HepG2 (cell line): ENCODE measurements around the gene SLC7A11. TPM values are rescaled to one million over a fixed set of nuclear protein-coding genes. Genes with fewer than 3 reads are reported as not detected.
A peak's percentile ranks its signal among the peaks of the same experiment; 100 is the strongest.

Experiments used
- ATAC-seq: fragments of 200-7000 bp; cut with Tn5 transposase; 3 replicates; pipeline ENCODE4 v1.9.1; 2020; ENCODE audit warnings: mild to moderate bottlenecking, moderate library complexity
- BruUV-seq: library from RNA; stranded (reverse); fragments of 400-500 nt; replicated peaks from 2 replicates; lab custom pipeline; 2021; lab: Mats Ljungman, UMichigan
- CTCF ChIA-PET: fragments of 300-600 bp; formaldehyde crosslinking; extraction: SDS; loops from one replicate; lab custom pipeline; 2021; ENCODE audit warnings: low total read pairs, inconsistent platforms, low intra/inter-chr PET ratio; lab: Yijun Ruan, JAX
- POLR2A ChIA-PET: fragments of 350-600 bp; sonication (Branson Sonifier 250); formaldehyde crosslinking; loops from one replicate; lab custom pipeline; 2020; ENCODE audit warnings: antibody characterized with exemption, inconsistent platforms; lab: Yijun Ruan, JAX
- DNase-seq: peaks from one replicate; pipeline ENCODE4 v3.0.0-alpha.2; 2015; ENCODE audit warnings: low spot score
- FAIRE-seq: peaks from 3 replicates; lab custom pipeline; 2011; peaks lifted over from hg19 to GRCh38; lab: Jason Lieb, UNC
- H2AFZ ChIP-seq: one replicate; pipeline ENCODE4 v1.6.1; 2011; ENCODE audit warnings: low read length, inconsistent platforms
- H3K27ac ChIP-seq: fragments of 300-600 bp; 3 replicates; pipeline ENCODE4 v1.8.0; 2011; ENCODE audit warnings: mixed run types, mild to moderate bottlenecking, mixed read lengths, low read length, inconsistent platforms; ENCODE audit not compliant: insufficient read depth; ENCODE audit errors: extremely low read length
- H3K27me3 ChIP-seq, 2 experiments: fragments of 200-600 bp in 1 of 2; 2 replicates in 1 of 2; 3 replicates in 1 of 2; pipeline versions ENCODE4 v1.6.0 to v1.8.0; 2011; ENCODE audit warnings: low read length in 2 of 2, mild to moderate bottlenecking in 2 of 2, moderate library complexity in 2 of 2, inconsistent platforms in 1 of 2; ENCODE audit not compliant: insufficient read depth in 2 of 2, control insufficient read depth in 1 of 2
- H3K36me3 ChIP-seq, 2 experiments: fragments of 200-600 bp in 1 of 2; replicated peaks in 1 of 2; 2 replicates in 1 of 2; 3 replicates in 1 of 2; pipeline versions ENCODE4 v1.5.1 to v1.8.0; 2011; ENCODE audit warnings: low read length in 2 of 2, inconsistent platforms in 1 of 2; ENCODE audit not compliant: insufficient read depth in 2 of 2, control insufficient read depth in 1 of 2
- H3K4me1 ChIP-seq: 2 replicates; pipeline ENCODE4 v1.5.1; 2012; ENCODE audit warnings: low read length, inconsistent platforms; ENCODE audit not compliant: insufficient read depth
- H3K4me2 ChIP-seq: 2 replicates; pipeline ENCODE4 v1.6.0; 2011; ENCODE audit warnings: low read depth, low read length, inconsistent platforms
- H3K4me3 ChIP-seq, 3 experiments: fragments of 200-600 bp in 1 of 3; sonication (generic), shearing (Covaris generic) in 1 of 3; replicated peaks in 1 of 3; 2 replicates each; pipeline ENCODE4 v1.5.1; 2011 to 2016; ENCODE audit warnings: low read length in 3 of 3, inconsistent platforms in 2 of 3, low read depth in 2 of 3, mild to moderate bottlenecking in 2 of 3, control low read depth in 1 of 3, mixed read lengths in 1 of 3; ENCODE audit not compliant: insufficient read depth in 1 of 3
- H3K79me2 ChIP-seq: one replicate; pipeline ENCODE4 v1.6.1; 2011; ENCODE audit warnings: low read length, inconsistent platforms; ENCODE audit not compliant: insufficient read depth
- H3K9ac ChIP-seq: 2 replicates; pipeline ENCODE4 v1.6.0; 2011; ENCODE audit warnings: mild to moderate bottlenecking, low read depth, low read length, inconsistent platforms; ENCODE audit not compliant: insufficient read depth
- H3K9me3 ChIP-seq: 2 replicates; pipeline ENCODE4 v1.5.1; 2012; ENCODE audit warnings: mild to moderate bottlenecking, low read length
- H4K20me1 ChIP-seq: 2 replicates; pipeline ENCODE4 v1.6.0; 2011; ENCODE audit warnings: inconsistent platforms, mild to moderate bottlenecking, low read length, moderate library complexity; ENCODE audit not compliant: insufficient read depth
- CEBPG ChIP-seq: IDR thresholded peaks from 2 replicates; pipeline ENCODE4 v1.6.1; 2016
- FOXP1 ChIP-seq, 2 experiments: fragments of 450-650 bp in 1 of 2; IDR thresholded peaks; 2 replicates each; pipeline ENCODE4 v1.6.1; 2017 to 2018; ENCODE audit warnings: antibody characterized with exemption in 1 of 2
- KDM1A ChIP-seq: IDR thresholded peaks from 2 replicates; pipeline ENCODE4 v1.6.1; 2016; ENCODE audit warnings: missing compliant biosample characterization
- MIER2 ChIP-seq: IDR thresholded peaks from 2 replicates; pipeline ENCODE4 v1.6.1; 2016; ENCODE audit warnings: missing biosample characterization, missing genetic modification reagents
- RAD21 ChIP-seq: fragments of 450-650 bp; formaldehyde crosslinking; IDR thresholded peaks from 2 replicates; pipeline ENCODE4 v1.5.0; 2020; ENCODE audit warnings: mild to moderate bottlenecking
- RELA ChIP-seq: sonication (generic); formaldehyde crosslinking; IDR thresholded peaks from 2 replicates; pipeline ENCODE4 v1.4.0; 2020; ENCODE audit warnings: missing genetic modification reagents
- SIN3A ChIP-seq: IDR thresholded peaks from 2 replicates; pipeline ENCODE4 v1.6.1; 2011; ENCODE audit warnings: low read depth, mild to moderate bottlenecking, control low read depth, low read length, borderline replicate concordance
- TGIF2 ChIP-seq: IDR thresholded peaks from 2 replicates; pipeline ENCODE4 v1.6.1; 2016; ENCODE audit warnings: control low read depth, missing compliant biosample characterization
- THRA ChIP-seq: sonication (generic); formaldehyde crosslinking; IDR thresholded peaks from 2 replicates; pipeline ENCODE4 v1.4.0; 2020; ENCODE audit warnings: missing genetic modification reagents, borderline replicate concordance
- ZFP36 ChIP-seq: fragments of 150-350 bp; IDR thresholded peaks from 2 replicates; pipeline ENCODE4 v1.6.1; 2018; ENCODE audit warnings: borderline replicate concordance, low read length, low read depth; ENCODE audit not compliant: partially characterized antibody
- ZNF652 ChIP-seq: IDR thresholded peaks from 2 replicates; pipeline ENCODE4 v1.6.1; 2016; ENCODE audit warnings: low read depth, borderline replicate concordance
- ZNF674 ChIP-seq: sonication (generic); formaldehyde crosslinking; IDR thresholded peaks from 2 replicates; pipeline ENCODE4 v1.5.0; 2020; ENCODE audit warnings: low read depth, mild to moderate bottlenecking, missing genetic modification reagents
- ZSCAN29 ChIP-seq: sonication (generic); formaldehyde crosslinking; conservative IDR thresholded peaks from 2 replicates; pipeline ENCODE4 v1.4.0; 2020; ENCODE audit warnings: mild to moderate bottlenecking, missing genetic modification reagents
- ZSCAN31 ChIP-seq: sonication (generic); formaldehyde crosslinking; IDR thresholded peaks from 2 replicates; pipeline ENCODE4 v1.5.0; 2020; ENCODE audit warnings: low read depth, mild to moderate bottlenecking, missing genetic modification reagents
- WGBS: methylation state at CpG from one replicate; pipeline ENCODE4 v1.1.6; 2017; ENCODE audit warnings: low lambda C conversion rate; 5-methylcytosine and 5-hydroxymethylcytosine counted together
- in situ Hi-C: cut with HindIII; loops from 2 replicates; pipeline ENCODE4 v1.10.0; 2017; ENCODE audit warnings: low pct_unique_long_range_greater_than_20kb; ENCODE audit not compliant: extremely low pct_ligation_motif_present
- intact Hi-C: fragments of 100-400 bp; cut with micrococcal nuclease; formaldehyde crosslinking; loops from one replicate; pipeline ENCODE4 v1.10.0; 2022; ENCODE audit not compliant: unreplicated experiment
- polyA plus RNA-seq, 8 experiments: library from polyadenylated mRNA; depleted of rRNA in 3 of 8; stranded (reverse) in 7 of 8; unstranded in 1 of 8; fragments of >200 nt; fragmentation: Illumina TruSeq in 4 of 8; extraction: Trizol in 4 of 8; gene quantifications; 2 replicates each; pipeline versions ENCODE4 v1.2.1 to v1.2.3, GENCODE V29; 2011 to 2016; ENCODE audit warnings: low read depth in 4 of 8, missing spikeins in 1 of 8, mixed read lengths in 1 of 8; ENCODE audit not compliant: insufficient read depth in 1 of 8
- total RNA-seq, 5 experiments: library from RNA; depleted of rRNA; stranded (reverse); fragments of >200 nt; fragmentation: Illumina TruSeq; extraction: Trizol; gene quantifications; 2 replicates each; pipeline ENCODE4 v1.2.3, GENCODE V29; 2016; ENCODE audit warnings: low read depth in 1 of 5
- TF ChIP-seq, protein P1 (sequence below): sonication (generic); formaldehyde crosslinking; IDR thresholded peaks from 2 replicates; pipeline ENCODE4 v1.4.0; 2020; ENCODE audit warnings: mild to moderate bottlenecking, missing genetic modification reagents
- TF ChIP-seq, protein P2 (sequence below): sonication (generic); formaldehyde crosslinking; IDR thresholded peaks from 2 replicates; pipeline ENCODE4 v1.5.0; 2020; ENCODE audit warnings: missing genetic modification reagents
- TF ChIP-seq, protein P3 (sequence below): sonication (generic); formaldehyde crosslinking; IDR thresholded peaks from 2 replicates; pipeline ENCODE4 v1.8.0; 2022; ENCODE audit warnings: missing genetic modification reagents, mild to moderate bottlenecking, inconsistent platforms, borderline replicate concordance

Gene SLC7A11
- total and polyA plus RNA-seq, 2 of the 13 experiments (the other 11 are each of a cell fraction or from before 2014, with no cell fraction given) = 15.7 to 17.5 TPM

DNA sequence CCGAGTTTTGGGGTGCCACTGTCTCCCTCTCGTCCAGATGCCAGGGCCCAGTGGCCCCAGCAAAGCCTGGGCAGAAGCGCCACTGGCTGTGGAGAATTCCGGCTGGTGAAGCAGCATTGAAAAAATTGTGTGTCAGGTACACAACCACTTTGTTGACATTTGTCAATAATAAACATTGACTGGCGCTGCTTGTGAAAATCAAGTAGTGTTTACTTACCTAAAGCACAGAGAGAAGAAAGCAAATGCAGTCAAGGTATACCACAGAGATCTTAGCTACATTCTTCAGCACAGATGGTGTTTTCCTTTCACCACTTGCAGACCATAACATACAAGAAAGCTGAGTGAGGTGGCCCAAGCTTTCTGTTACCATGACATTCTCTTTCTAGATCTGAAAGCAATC lies 14.5 kb upstream of the SLC7A11 start:
- intact Hi-C loops (no loop called here), in situ Hi-C loops (no loop called here)
- ATAC-seq (peak; percentile 71), FAIRE-seq (no peak), DNase-seq (no peak)
- WGBS = 0% methylated on average over 5 of the region's 5 CpGs
- no TSS peak for BruUV-seq
- CTCF ChIA-PET = no interaction called here
- H3K4me3 ChIP-seq = peak overlapping the region; percentile 3 to 41 (median 14); a peak in 2 of 6 replicates
- H3K36me3 ChIP-seq = no peaks in the 10 kb centered on the region
- no peaks in the 10 kb centered on the region for H3K79me2 ChIP-seq
- peaks cover 0 to 1% of the 10 kb centered on the region in 2 experiments; a peak in 1 of 5 replicates for H3K27me3 ChIP-seq
- H3K9ac ChIP-seq = peak overlapping the region; percentile 27; the same call in 1 of the 2 replicates
- H3K27ac ChIP-seq = no peak overlapping the region
- no peaks in the 10 kb centered on the region for H4K20me1 ChIP-seq
- H3K9me3 ChIP-seq = no peaks in the 10 kb centered on the region
- H3K4me1 ChIP-seq = peaks cover 14% of the 10 kb centered on the region
- POLR2A ChIA-PET = interaction anchor here (1.1 kb wide), 1 partner anchor 14 kb away, joined by 4 read pairs; the partner anchor contains the start of gene SLC7A11
- peak overlapping the region; percentile 72 for H3K4me2 ChIP-seq
- no peak overlapping the region for H2AFZ ChIP-seq
- TF ChIP-seq ZNF652 = no peak
- TF ChIP-seq KDM1A (CRISPR knock-in tag) = no peak
- TF ChIP-seq ZSCAN29 (CRISPR knock-in tag) = no peak
- no peak for TF ChIP-seq ZNF674 (CRISPR knock-in tag)
- TF ChIP-seq CEBPG (CRISPR knock-in tag) = no peak
- TF ChIP-seq, protein P1, sequence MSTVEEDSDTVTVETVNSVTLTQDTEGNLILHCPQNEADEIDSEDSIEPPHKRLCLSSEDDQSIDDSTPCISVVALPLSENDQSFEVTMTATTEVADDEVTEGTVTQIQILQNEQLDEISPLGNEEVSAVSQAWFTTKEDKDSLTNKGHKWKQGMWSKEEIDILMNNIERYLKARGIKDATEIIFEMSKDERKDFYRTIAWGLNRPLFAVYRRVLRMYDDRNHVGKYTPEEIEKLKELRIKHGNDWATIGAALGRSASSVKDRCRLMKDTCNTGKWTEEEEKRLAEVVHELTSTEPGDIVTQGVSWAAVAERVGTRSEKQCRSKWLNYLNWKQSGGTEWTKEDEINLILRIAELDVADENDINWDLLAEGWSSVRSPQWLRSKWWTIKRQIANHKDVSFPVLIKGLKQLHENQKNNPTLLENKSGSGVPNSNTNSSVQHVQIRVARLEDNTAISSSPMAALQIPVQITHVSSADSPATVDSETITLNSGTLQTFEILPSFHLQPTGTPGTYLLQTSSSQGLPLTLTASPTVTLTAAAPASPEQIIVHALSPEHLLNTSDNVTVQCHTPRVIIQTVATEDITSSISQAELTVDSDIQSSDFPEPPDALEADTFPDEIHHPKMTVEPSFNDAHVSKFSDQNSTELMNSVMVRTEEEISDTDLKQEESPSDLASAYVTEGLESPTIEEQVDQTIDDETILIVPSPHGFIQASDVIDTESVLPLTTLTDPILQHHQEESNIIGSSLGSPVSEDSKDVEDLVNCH = no peak
- TF ChIP-seq TGIF2 (CRISPR knock-in tag) = no peak
- TF ChIP-seq, protein P2, sequence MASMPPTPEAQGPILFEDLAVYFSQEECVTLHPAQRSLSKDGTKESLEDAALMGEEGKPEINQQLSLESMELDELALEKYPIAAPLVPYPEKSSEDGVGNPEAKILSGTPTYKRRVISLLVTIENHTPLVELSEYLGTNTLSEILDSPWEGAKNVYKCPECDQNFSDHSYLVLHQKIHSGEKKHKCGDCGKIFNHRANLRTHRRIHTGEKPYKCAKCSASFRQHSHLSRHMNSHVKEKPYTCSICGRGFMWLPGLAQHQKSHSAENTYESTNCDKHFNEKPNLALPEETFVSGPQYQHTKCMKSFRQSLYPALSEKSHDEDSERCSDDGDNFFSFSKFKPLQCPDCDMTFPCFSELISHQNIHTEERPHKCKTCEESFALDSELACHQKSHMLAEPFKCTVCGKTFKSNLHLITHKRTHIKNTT (CRISPR knock-in tag) = no peak
- TF ChIP-seq ZSCAN31 (CRISPR knock-in tag) = no peak
- no peak for TF ChIP-seq ZFP36
- no peak for TF ChIP-seq THRA
- TF ChIP-seq RELA (CRISPR knock-in tag) = no peak
- 0 out of 2 replicates have a peak, but pooled peaks have one; percentile 48 for TF ChIP-seq FOXP1 (IDR thresholded peaks at IDR 0.05)
- peak; percentile 90 for TF ChIP-seq FOXP1 (CRISPR knock-in tag; IDR thresholded peaks at IDR 0.05)
- TF ChIP-seq MIER2 (CRISPR knock-in tag) = no peak
- no peak for TF ChIP-seq RAD21
- no peak for TF ChIP-seq SIN3A
- TF ChIP-seq, protein P3, sequence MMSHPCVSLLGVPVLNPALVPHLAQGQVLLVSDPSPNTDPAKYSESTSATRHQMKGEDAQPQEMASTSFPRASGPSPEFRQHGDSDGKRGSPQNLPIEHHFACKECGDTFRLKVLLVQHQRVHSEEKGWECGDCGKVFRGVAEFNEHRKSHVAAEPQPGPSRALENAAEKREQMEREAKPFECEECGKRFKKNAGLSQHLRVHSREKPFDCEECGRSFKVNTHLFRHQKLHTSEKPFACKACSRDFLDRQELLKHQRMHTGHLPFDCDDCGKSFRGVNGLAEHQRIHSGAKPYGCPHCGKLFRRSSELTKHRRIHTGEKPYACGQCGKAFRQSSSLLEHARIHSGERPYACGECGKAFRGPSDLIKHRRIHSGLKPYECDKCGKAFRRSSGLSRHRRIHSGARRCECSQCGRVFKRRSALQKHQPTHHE (CRISPR knock-in tag) = no peak
